ENCODE data around the gene NUDT17.

- TF ChIP-seq POLR2AphosphoS5 (IDR thresholded peaks at IDR 0.05) (no peak), SMC3 (conservative IDR thresholded peaks at IDR 0.05; ENCODE audit: poor library complexity) (no peak)
These were observed 777 bp downstream of the NUDT17 start for GRCh38 chr1:145846201-145846612.

All from neural cell (in vitro differentiated cells).